ENCODE data around the gene HIF3A. TPM values are rescaled to one million over a fixed set of nuclear protein-coding genes. Genes with fewer than 3 reads are reported as not detected.

The HIF3A gene
- total RNA-seq, 4 donors from 2014 or later: 21.5 to 212 (median 103) TPM

DNA sequence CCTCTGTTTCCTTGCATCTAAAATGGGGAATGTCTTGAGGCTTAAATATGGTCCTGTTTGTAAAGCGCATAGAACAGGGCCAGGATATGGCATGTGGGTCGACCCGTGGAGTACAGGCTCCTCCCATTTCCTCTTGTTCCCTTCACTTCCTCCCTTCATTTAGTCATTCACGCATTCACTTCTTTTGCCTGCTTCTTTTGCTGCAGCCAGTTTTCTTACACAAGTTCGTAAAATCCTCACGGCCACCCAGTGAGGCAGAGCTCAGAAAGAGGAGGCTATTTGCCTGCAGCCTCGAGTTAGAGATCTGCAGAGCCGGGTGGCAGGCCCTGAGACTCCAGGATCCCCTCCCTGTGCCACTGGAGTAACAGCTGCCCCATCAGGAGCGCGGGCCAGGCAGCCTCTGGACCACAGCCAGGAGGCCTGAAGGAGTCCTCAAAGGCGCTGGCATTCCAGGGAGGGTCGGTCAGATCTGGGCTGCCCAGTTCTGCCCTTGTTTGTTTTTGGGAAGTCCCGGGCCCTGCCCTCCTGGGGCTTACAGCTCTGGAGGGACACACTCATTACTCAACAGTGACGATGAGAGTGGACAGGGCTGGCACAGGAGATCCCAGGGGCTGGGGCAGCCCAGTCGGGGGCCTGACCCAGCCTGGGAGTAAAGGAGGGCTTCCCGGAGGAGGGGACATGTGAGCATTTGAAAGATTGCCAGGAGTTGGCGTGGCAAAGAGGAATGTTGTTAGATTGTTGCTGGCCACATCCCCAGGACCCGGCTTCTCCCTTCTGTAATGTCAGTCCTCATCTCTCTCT, 54.6 kb downstream of the HIF3A start:
- intact Hi-C loops (cut with DNase I; ENCODE audit: low total_unique reads): no loop called here
- no peak for TF ChIP-seq CTCF (IDR thresholded peaks at IDR 0.05)
- no peak for TF ChIP-seq POLR2A (IDR thresholded peaks at IDR 0.05)
- H3K36me3 ChIP-seq: no peaks in the 10 kb centered on the region
- peak; percentile 48 to 49 for DNase-seq
- H3K9me3 ChIP-seq: no peaks in the 10 kb centered on the region
- peaks cover 0 to 41% of the 10 kb centered on the region in 2 donors for H3K4me1 ChIP-seq
- H3K4me3 ChIP-seq: no peak overlapping the region
- no peaks in the 10 kb centered on the region for H3K27me3 ChIP-seq
- peak overlapping the region; percentile 62 to 69 for H3K27ac ChIP-seq

- Histone ChIP-seq H3K36me3 (no peaks in the 10 kb centered on the region), H3K4me1 (peaks cover 0 to 28% of the 10 kb centered on the region in 2 donors), H3K9me3 (no peaks in the 10 kb centered on the region), H3K27me3 (no peaks in the 10 kb centered on the region), H3K4me3 (no peak overlapping the region), H3K27ac (no peak overlapping the region)
- TF ChIP-seq POLR2A (IDR thresholded peaks at IDR 0.05) (no peak), CTCF (IDR thresholded peaks at IDR 0.05) (no peak)
- intact Hi-C loops (cut with DNase I; ENCODE audit: low total_unique reads): no loop called here
- no peak for DNase-seq
Observed at GRCh38 chr19:46353730-46354528, 57.1 kb downstream of the HIF3A start.

- no peaks in the 10 kb centered on the region for H3K36me3 ChIP-seq
- peaks cover 0 to 16% of the 10 kb centered on the region in 2 donors for H3K4me1 ChIP-seq
- no peak overlapping the region for H3K4me3 ChIP-seq
- DNase-seq: no peak
- no peak for TF ChIP-seq CTCF (IDR thresholded peaks at IDR 0.05)
- no peak for TF ChIP-seq POLR2A (IDR thresholded peaks at IDR 0.05)
- no peaks in the 10 kb centered on the region for H3K27me3 ChIP-seq
- intact Hi-C loops (cut with DNase I; ENCODE audit: low total_unique reads): no loop called here
- no peaks in the 10 kb centered on the region for H3K9me3 ChIP-seq
- no peak overlapping the region for H3K27ac ChIP-seq
Observed at GRCh38 chr19:46355234-46356148, 58.6 kb downstream of the HIF3A start.

- Histone ChIP-seq H3K36me3 (no peaks in the 10 kb centered on the region), H3K4me1 (peaks cover 0 to 7% of the 10 kb centered on the region in 2 donors), H3K4me3 (no peak overlapping the region), H3K9me3 (no peaks in the 10 kb centered on the region), H3K27ac (no peak overlapping the region), H3K27me3 (no peaks in the 10 kb centered on the region)
- TF ChIP-seq POLR2A (IDR thresholded peaks at IDR 0.05): no peak
- TF ChIP-seq CTCF (IDR thresholded peaks at IDR 0.05): no peak
- no peak for DNase-seq
- intact Hi-C loops (cut with DNase I; ENCODE audit: low total_unique reads): no loop called here
Observed at GRCh38 chr19:46356149-46357055, 59.6 kb downstream of the HIF3A start.
